GM23248 (cell line): ENCODE results near the gene NXPE1.

Experiments used
- EZH2 ChIP-seq: fragments of 200-600 bp; sonication (generic); IDR thresholded peaks from 2 replicates; pipeline ENCODE4 v1.6.1; 2018; ENCODE audit warnings: antibody characterized with exemption, mild to moderate bottlenecking; ENCODE audit not compliant: insufficient read depth, poor library complexity, severe bottlenecking
- EZH2phosphoT487 ChIP-seq: fragments of 200-600 bp; sonication (generic); IDR thresholded peaks from 2 replicates; pipeline ENCODE4 v1.6.1; 2018; ENCODE audit warnings: antibody characterized with exemption, moderate library complexity, mild to moderate bottlenecking, low read depth; ENCODE audit not compliant: insufficient read depth

- TF ChIP-seq EZH2: no peak
- TF ChIP-seq EZH2phosphoT487: no peak
Observed at GRCh38 chr11:114556135-114556534, 3.5 kb downstream of the NXPE1 start.
